PFSK-1 (cell line): Measurements from ENCODE around the gene ELF4.

ENCODE experiments used
- POLR2AphosphoS5 ChIP-seq: IDR thresholded peaks from 2 replicates; pipeline ENCODE4 v1.6.1; 2012; ENCODE audit warnings: low read depth, mild to moderate bottlenecking, control low read depth, low read length, moderate library complexity
- REST ChIP-seq, 2 experiments: IDR thresholded peaks; 2 replicates each; pipeline versions ENCODE4 v1.6.1 to v1.8.0; 2011 to 2012; ENCODE audit warnings: low read depth in 2 of 2, low read length in 2 of 2, control low read depth in 1 of 2, inconsistent platforms in 1 of 2, mild to moderate bottlenecking in 1 of 2, moderate library complexity in 1 of 2; ENCODE audit not compliant: insufficient read depth in 1 of 2

- no peak for TF ChIP-seq POLR2AphosphoS5
- no peak for TF ChIP-seq REST (IDR thresholded peaks at IDR 0.05; ENCODE audit: insufficient read depth in 1 of 2, low read depth in 2 of 2, low read length in 2 of 2)
Measured at GRCh38 chrX:130130990-130131389, 20.7 kb upstream of the ELF4 start.
